HG03060 (cell line): ENCODE measurements around the gene CD72.
"Not testable (repeated sequence)": the region's sequence is repeated elsewhere in the genome, so short reads cannot be mapped to it uniquely, and the experiment has no call there.

ENCODE experiments used
- ATAC-seq: cut with Tn5 transposase; IDR thresholded peaks from one replicate; pipeline ENCODE4 v1.9.1; 2021; ENCODE audit warnings: low read depth, moderate number of reproducible peaks; ENCODE audit not compliant: unreplicated experiment

Gene CD72

GRCh38 chr9:35598866-35599590 is 19.2 kb downstream of the CD72 start:
- no peak for ATAC-seq

GRCh38 chr9:35596907-35597306 is 21.3 kb downstream of the CD72 start:
- not testable (repeated sequence) for ATAC-seq

- ATAC-seq: no peak
Observed at GRCh38 chr9:35594471-35594870, 23.7 kb downstream of the CD72 start.

- ATAC-seq: no peak
Observed at GRCh38 chr9:35593581-35593980, 24.6 kb downstream of the CD72 start.

GRCh38 chr9:35588506-35588905 is 29.7 kb downstream of the CD72 start:
- not testable (repeated sequence) for ATAC-seq

GRCh38 chr9:35584681-35585080 is 33.5 kb downstream of the CD72 start:
- not testable (repeated sequence) for ATAC-seq

- ATAC-seq: not testable (repeated sequence)
Observed at GRCh38 chr9:35583521-35583920, 34.7 kb downstream of the CD72 start.

GRCh38 chr9:35579659-35580227 is 38.5 kb downstream of the CD72 start:
- not testable (repeated sequence) for ATAC-seq

- no peak for ATAC-seq
Observed at GRCh38 chr9:35579130-35579529, 39.1 kb downstream of the CD72 start.

GRCh38 chr9:35577486-35577885 is 40.7 kb downstream of the CD72 start:
- ATAC-seq: no peak

GRCh38 chr9:35575478-35575877 is 42.7 kb downstream of the CD72 start:
- no peak for ATAC-seq

- ATAC-seq: no peak
Observed at GRCh38 chr9:35574578-35575122, 43.6 kb downstream of the CD72 start.

GRCh38 chr9:35570709-35571504 is 47.3 kb downstream of the CD72 start:
- no peak for ATAC-seq

GRCh38 chr9:35569206-35569605 is 49.0 kb downstream of the CD72 start:
- no peak for ATAC-seq

GRCh38 chr9:35568196-35568595 is 50.0 kb downstream of the CD72 start:
- ATAC-seq: no peak

- ATAC-seq: no peak
Observed at GRCh38 chr9:35566417-35566816, 51.8 kb downstream of the CD72 start.

- no peak for ATAC-seq
Observed at GRCh38 chr9:35564658-35565061, 53.6 kb downstream of the CD72 start.

GRCh38 chr9:35563791-35564197 is 54.4 kb downstream of the CD72 start:
- ATAC-seq: no peak

GRCh38 chr9:35562895-35563780 is 55.1 kb downstream of the CD72 start:
- ATAC-seq: no peak
